GM18867 (cell line): ENCODE data around the gene LYPD6B.
"Not testable (repeated sequence)": the region's sequence is repeated elsewhere in the genome, so short reads cannot be mapped to it uniquely, and the experiment has no call there.

ENCODE experiments used
- ATAC-seq: cut with Tn5 transposase; IDR thresholded peaks from one replicate; pipeline ENCODE4 v1.9.1; 2021; ENCODE audit warnings: mild to moderate bottlenecking, moderate library complexity; ENCODE audit not compliant: unreplicated experiment

The LYPD6B gene

DNA sequence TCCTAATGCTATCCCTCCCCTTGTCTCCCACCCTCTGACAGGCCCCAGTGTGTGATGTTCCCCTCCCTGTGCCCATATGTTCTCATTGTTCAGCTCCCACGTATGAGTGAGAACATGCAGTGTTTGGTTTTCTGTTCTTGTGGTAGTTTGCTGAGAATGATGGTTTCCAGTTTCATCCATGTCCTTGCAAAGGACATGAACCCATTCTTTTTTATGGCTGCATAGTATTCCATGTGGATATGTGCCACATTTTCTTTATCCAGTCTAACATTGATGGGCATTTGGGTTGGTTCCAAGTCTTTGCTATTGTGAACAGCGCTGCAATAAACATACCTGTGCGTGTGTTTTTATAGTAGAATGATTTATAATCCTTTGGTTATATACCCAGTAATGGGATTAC lies 212.9 kb downstream of the LYPD6B start:
- ATAC-seq = not testable (repeated sequence)

DNA sequence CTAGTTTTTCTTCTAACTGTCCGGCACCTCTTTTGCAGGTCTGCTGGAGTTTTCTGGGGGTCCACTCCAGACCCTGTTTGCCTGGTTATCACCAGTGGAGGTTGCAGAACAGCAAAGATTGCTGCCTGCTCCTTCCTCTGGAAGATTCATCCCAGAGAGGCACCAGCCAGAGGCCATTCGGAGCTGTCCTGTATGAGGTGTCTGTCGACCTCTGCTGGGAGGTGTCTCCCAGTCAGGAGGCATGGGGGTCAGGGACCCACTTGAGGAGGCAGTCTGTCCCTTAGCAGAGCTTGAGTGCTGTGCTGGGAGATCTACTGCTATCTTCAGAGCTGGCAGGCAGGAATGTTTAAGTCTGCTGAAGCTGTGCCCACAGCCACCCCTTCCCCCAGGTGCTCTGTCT lies 218.4 kb downstream of the LYPD6B start:
- not testable (repeated sequence) for ATAC-seq

DNA sequence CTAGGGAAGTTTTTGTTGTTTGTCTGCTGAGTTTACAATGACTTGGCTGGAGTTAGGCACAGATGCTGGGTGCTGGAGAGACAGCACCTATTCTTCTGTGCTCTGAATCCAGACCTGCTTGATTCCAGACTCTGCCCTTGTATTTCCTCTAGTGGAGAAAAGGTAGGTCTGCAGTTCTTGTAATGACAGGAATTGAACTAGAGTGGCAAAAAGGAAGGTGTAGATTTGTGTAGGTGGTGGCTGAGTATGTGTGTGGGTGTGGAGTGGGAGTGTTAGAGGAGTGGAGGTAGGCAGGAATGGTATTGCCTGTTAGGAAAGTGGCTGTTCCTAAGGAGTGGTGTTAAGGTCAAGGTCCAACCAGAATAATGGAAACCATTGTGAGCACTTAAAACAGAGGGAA lies 220.0 kb downstream of the LYPD6B start:
- no peak for ATAC-seq

DNA sequence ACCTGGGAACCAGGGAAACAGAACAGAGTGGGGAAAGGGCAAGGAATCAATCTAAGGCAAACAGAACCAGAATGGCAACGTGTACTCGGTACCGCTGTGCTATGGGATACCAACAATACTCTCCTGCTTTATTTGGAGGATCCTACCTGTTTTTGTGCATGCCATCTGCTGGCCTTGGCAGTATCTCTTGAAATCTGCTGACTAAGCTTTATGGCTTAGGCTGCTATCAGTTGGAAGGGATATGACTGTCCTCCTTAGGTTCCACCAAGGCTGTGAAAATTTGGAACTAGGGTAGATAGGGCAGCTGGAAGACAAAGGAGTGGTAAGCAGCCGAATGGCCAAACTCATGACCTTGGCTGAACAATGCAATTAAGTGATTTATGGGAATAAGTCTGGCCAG lies 220.6 kb downstream of the LYPD6B start:
- no peak for ATAC-seq

DNA sequence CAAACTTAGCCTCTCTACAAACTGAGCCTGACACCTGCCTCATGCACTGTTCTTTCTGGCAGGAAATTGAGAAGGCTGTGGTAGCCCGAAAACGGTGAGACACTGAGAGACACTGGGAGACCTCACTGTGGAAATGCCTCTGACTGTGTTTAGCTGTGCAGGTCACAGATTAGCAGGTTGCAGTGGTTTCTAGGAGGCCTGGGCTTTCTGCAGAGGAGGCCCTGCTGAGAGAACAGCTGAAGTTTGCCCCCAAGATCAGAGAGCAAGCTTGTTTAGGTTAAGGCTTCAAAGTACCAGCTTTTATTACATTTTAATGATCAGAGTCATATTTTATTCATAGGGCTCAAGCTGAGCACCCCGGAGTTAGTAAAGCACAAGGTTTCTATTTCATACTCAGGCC lies 223.2 kb downstream of the LYPD6B start:
- no peak for ATAC-seq
